HG02588 (cell line): Measurements from ENCODE around the gene MARK2.
"Not testable (repeated sequence)": the region's sequence is repeated elsewhere in the genome, so short reads cannot be mapped to it uniquely, and the experiment has no call there.

Experiments used
- ATAC-seq: cut with Tn5 transposase; IDR thresholded peaks from one replicate; pipeline ENCODE4 v1.9.1; 2021; ENCODE audit warnings: mild to moderate bottlenecking, moderate library complexity; ENCODE audit not compliant: unreplicated experiment

Gene MARK2

DNA sequence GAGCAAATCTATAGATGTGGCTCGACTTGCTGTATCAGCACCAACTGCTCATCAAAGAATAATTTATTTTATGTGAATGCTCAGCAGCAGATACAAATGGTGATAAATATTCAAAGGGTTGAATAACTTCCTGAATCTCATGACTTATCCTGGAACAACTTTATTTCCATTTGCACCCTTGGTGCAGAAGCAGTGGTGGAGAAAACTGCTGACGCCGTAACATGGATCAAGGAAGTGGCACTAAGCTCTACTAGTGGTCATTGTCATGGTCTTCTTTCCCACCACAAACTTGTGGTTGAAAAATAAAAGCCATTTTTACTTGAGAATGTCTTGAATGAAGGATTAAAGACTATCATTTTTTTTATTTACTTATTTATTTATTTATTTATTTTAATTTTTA is 14.6 kb downstream of the MARK2 start:
- no peak for ATAC-seq

- ATAC-seq, result no peak
Measured at GRCh38 chr11:63854696-63855095, 15.8 kb downstream of the MARK2 start.

DNA sequence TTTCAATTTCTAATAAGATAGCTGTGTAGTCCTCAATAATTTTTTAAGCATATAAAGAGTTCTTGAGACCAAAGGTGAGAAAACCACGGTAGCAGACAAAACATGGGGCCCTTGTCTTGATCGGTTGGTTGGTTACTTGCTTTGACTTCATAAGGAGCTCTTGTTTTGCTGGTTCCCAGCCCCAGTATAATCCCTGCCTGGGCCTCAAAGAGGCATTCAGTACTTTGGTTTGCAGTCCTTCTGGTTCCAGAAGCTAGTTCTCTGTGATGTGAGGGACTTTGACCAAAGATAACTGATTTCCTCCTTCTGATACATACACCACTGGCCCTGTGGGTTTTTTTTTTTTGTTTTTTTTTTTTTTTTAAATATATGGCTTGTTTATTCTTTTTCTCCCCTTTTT is 17.1 kb downstream of the MARK2 start:
- ATAC-seq, result no peak

- no peak for ATAC-seq
Measured at GRCh38 chr11:63858628-63859550, 20.0 kb downstream of the MARK2 start.

DNA sequence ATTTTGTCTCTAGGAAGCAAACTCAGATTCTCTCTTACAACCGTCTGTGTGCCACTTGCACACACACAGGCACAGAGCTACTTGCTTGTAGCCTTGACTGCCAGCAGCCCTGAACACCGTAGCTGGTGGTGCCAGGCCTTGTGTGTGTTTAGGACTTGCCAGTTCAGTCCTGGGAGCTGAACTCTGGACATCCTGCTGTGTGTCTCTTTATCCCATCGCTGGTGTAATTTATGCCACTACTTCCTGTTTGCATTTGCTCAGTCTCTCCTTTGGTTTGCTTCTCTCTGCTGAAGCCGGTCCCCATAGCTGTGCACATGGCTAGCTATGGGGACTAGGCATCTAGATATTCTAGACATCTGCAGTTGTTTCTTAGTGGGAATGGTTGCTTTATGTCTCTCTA is 24.0 kb downstream of the MARK2 start:
- ATAC-seq, result no peak

DNA sequence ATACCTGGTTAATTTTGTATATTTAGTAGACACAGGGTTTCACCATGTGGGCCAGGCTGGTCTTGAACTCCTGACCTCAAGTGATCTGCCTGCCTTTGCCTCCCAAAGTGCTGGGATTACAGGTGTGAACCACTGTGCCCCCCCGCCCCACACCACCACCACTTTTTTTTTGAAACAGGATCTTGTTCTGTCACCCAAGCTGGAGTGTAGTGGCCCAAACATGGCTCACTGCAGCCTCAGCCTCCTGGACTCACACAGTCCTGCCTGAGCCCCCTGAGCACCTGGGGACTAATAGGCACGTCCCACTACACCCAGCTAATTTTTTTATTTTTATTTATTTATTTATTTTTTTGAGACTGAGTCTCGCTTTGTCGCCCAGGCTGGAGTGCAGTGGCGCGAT is 24.7 kb downstream of the MARK2 start:
- ATAC-seq, result not testable (repeated sequence)

DNA sequence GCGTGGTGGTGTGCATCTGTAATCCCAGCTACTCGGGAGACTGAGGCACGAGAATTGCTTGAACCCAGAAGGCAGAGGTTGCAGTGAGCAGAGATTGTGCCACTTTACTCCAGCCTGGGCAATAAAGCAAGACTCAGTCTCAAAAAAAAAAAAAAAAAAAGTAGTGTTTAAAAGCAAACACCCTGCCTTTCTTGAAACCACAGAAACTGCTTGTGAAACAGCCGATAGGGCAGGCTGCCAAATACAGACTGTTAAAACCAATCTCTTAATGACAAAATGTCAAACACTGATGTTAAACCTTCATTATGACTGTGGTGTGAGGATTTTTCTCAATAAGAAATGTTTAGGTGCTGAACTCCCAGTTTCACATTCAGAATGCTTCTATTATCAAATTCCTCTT is 27.3 kb downstream of the MARK2 start:
- peak; percentile 53 for ATAC-seq

- ATAC-seq, result no peak
Measured at GRCh38 chr11:63867511-63867910, 28.6 kb downstream of the MARK2 start.

GRCh38 chr11:63868399-63869064 is 29.6 kb downstream of the MARK2 start:
- ATAC-seq, result no peak

DNA sequence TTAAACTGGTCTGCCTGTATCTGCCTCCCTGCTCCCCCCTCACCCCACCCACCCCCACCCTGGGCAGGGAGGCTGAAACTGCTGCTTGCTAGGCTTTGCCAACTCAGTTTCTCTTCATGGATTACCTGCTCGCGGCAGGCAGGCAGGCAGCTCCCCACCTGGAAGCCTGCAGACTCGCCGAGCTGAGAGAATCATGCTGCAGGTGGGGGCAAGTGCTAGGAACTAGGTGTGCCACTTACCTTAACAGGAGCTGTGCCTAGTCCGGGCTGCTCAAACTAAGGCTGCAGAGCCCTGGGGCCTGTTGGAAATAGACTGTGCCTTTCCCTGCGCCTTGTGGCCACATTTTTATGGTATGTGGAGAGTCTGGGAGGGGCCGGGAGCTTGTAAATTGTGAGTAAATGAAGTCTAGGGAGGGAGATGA is 30.3 kb downstream of the MARK2 start:
- no peak for ATAC-seq

GRCh38 chr11:63869683-63870082 is 30.8 kb downstream of the MARK2 start:
- ATAC-seq, result no peak

- ATAC-seq, result no peak
Measured at GRCh38 chr11:63870351-63871140, 31.6 kb downstream of the MARK2 start.

GRCh38 chr11:63871962-63872799 is 33.3 kb downstream of the MARK2 start:
- peak; percentile 87 for ATAC-seq

GRCh38 chr11:63872800-63873197 is 33.9 kb downstream of the MARK2 start:
- ATAC-seq, result no peak

GRCh38 chr11:63873311-63873710 is 34.4 kb downstream of the MARK2 start:
- ATAC-seq, result no peak

- ATAC-seq, result no peak
Measured at GRCh38 chr11:63874511-63874910, 35.6 kb downstream of the MARK2 start.

- no peak for ATAC-seq
Measured at GRCh38 chr11:63875506-63876065, 36.7 kb downstream of the MARK2 start.

- ATAC-seq, result no peak
Measured at GRCh38 chr11:63876616-63877015, 37.7 kb downstream of the MARK2 start.

DNA sequence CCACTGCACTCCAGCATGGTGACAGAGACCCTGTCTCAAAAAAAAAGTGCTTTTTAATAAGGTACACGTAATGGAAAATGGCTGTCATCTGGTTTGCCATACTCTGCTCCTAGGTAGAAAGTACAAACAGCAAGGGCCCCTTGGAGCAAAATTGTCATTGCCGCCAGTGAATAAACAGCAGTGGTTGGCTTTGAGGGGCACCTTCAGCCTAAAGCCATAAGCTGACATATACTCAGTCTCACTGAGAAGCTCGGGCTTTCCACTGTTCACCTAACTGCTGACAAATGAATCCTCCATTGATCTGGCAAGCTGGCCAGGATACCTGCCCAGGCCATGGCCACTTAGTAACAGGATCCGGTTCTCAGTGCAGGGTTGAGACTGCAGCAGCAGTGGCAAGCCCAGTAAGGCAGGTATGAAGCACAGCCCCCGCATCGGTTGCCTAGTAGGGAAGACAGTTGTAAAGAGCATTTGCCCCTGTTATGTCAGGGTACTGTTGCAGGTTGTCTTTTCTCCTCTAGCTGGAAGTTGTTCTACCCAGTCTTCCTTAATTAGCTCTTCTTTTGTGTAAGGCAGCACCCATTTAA is 38.8 kb downstream of the MARK2 start:
- no peak for ATAC-seq
